Small intestine (tissue), 7 donors: ENCODE results near the gene MTRF1. TPM values are rescaled to one million over a fixed set of nuclear protein-coding genes. Genes with fewer than 3 reads are reported as not detected.

Experiments
- DNase-seq, 2 donors: peaks; one replicate each; pipeline versions ENCODE4 v3.0.0 to v3.0.0-alpha.2; 2013
- FAIRE-seq: peaks from 2 replicates; lab custom pipeline; 2012; peaks lifted over from hg19 to GRCh38; lab: Jason Lieb, UNC
- H3K27ac ChIP-seq, 3 donors: one replicate each; pipeline ENCODE4 v1.5.1; 2013; ENCODE audit warnings: low read length in 2 of 3, mild to moderate bottlenecking in 2 of 3, control low read depth in 1 of 3, inconsistent platforms in 1 of 3, low read depth in 1 of 3, moderate library complexity in 1 of 3
- H3K27me3 ChIP-seq, 3 donors: one replicate each; pipeline ENCODE4 v1.6.1; 2013; ENCODE audit warnings: low read length in 3 of 3, inconsistent platforms in 1 of 3; ENCODE audit not compliant: control insufficient read depth in 3 of 3, insufficient read depth in 3 of 3
- H3K36me3 ChIP-seq, 3 donors: one replicate each; pipeline ENCODE4 v1.6.1; 2013; ENCODE audit warnings: low read length in 3 of 3, inconsistent platforms in 1 of 3, low read depth in 1 of 3, mild to moderate bottlenecking in 1 of 3, moderate library complexity in 1 of 3; ENCODE audit not compliant: control insufficient read depth in 3 of 3, insufficient read depth in 2 of 3
- H3K4me1 ChIP-seq, 3 donors: one replicate each; pipeline ENCODE4 v1.6.1; 2013; ENCODE audit warnings: low read length in 2 of 3, inconsistent platforms in 1 of 3, low read depth in 1 of 3, mild to moderate bottlenecking in 1 of 3, moderate library complexity in 1 of 3; ENCODE audit not compliant: control insufficient read depth in 3 of 3, insufficient read depth in 2 of 3
- H3K4me3 ChIP-seq, 3 donors: one replicate each; pipeline ENCODE4 v1.5.1; 2013; ENCODE audit warnings: low read length in 3 of 3, control low read depth in 1 of 3, inconsistent platforms in 1 of 3, low read depth in 1 of 3, mild to moderate bottlenecking in 1 of 3, moderate library complexity in 1 of 3
- H3K9me3 ChIP-seq, 2 donors: one replicate each; pipeline ENCODE4 v1.6.1; 2013; ENCODE audit warnings: low read depth in 1 of 2, low read length in 1 of 2; ENCODE audit not compliant: control insufficient read depth in 2 of 2, insufficient read depth in 1 of 2
- WGBS, 3 donors: extraction: QIAGEN DNeasy Blood & Tissue Kit; methylation state at CpG; one replicate each; pipeline ENCODE4 v1.1.7; 2013; 5-methylcytosine and 5-hydroxymethylcytosine counted together
- polyA plus RNA-seq, 4 donors: library from polyadenylated mRNA; stranded (reverse) in 3 of 4; unstranded in 1 of 4; fragments of 200-250 nt in 3 of 4; fragments of 120-200 nt in 1 of 4; gene quantifications; one replicate each; pipeline versions ENCODE4 v1.2.1 to v1.2.3, GENCODE V29; 2013
- donor health status: healthy with polysubstance abuse.
- donor health status: control.
- donor health status: control.
- donor health status: Bipolar disorder and iron deficiency.
- donor health status: healthy.

MTRF1 gene
- polyA plus RNA-seq, 4 donors: 10.0 to 14.9 (median 12.5) TPM

- no peak overlapping the region for H3K4me3 ChIP-seq
- H3K9me3 ChIP-seq: peaks cover 0 to 5% of the 10 kb centered on the region in 2 donors
- no peak for DNase-seq
- FAIRE-seq: no peak
- no peak overlapping the region for H3K27ac ChIP-seq
- H3K4me1 ChIP-seq: no peaks in the 10 kb centered on the region
- no peaks in the 10 kb centered on the region for H3K36me3 ChIP-seq
- no peaks in the 10 kb centered on the region for H3K27me3 ChIP-seq
These were observed 56.9 kb downstream of the MTRF1 start for GRCh38 chr13:41206467-41206866.

- H3K9me3 ChIP-seq: no peaks in the 10 kb centered on the region
- H3K4me3 ChIP-seq: no peak overlapping the region
- FAIRE-seq (no peak), DNase-seq (no peak)
- no peaks in the 10 kb centered on the region for H3K36me3 ChIP-seq
- no peaks in the 10 kb centered on the region for H3K27me3 ChIP-seq
- H3K27ac ChIP-seq: no peak overlapping the region
- H3K4me1 ChIP-seq: no peaks in the 10 kb centered on the region
- 92 to 93% (median 93%) methylated on average over 6 of the region's 6 CpGs for WGBS, 3 donors
These were observed 59.6 kb downstream of the MTRF1 start for GRCh38 chr13:41203810-41204209.

GRCh38 chr13:41200126-41200525, 63.2 kb downstream of the MTRF1 start:
- FAIRE-seq: no peak
- DNase-seq: no peak
- H3K4me3 ChIP-seq: no peak overlapping the region
- no peaks in the 10 kb centered on the region for H3K9me3 ChIP-seq
- no peaks in the 10 kb centered on the region for H3K27me3 ChIP-seq
- H3K36me3 ChIP-seq: no peaks in the 10 kb centered on the region
- no peaks in the 10 kb centered on the region for H3K4me1 ChIP-seq
- WGBS, 3 donors: 89 to 90% (median 90%) methylated on average over 4 of the region's 4 CpGs
- H3K27ac ChIP-seq: no peak overlapping the region

- Histone ChIP-seq H3K9me3 (no peaks in the 10 kb centered on the region), H3K36me3 (no peaks in the 10 kb centered on the region), H3K27ac (no peak overlapping the region), H3K4me1 (no peaks in the 10 kb centered on the region), H3K4me3 (no peak overlapping the region), H3K27me3 (no peaks in the 10 kb centered on the region)
- 81 to 89% (median 87%) methylated on average over 2 of the region's 2 CpGs for WGBS, 3 donors
- DNase-seq (no peak), FAIRE-seq (no peak)
These were observed 63.9 kb downstream of the MTRF1 start for GRCh38 chr13:41199526-41199925.

GRCh38 chr13:41199079-41199478, 64.3 kb downstream of the MTRF1 start:
- H3K4me1 ChIP-seq: no peaks in the 10 kb centered on the region
- no peak overlapping the region for H3K27ac ChIP-seq
- no peak overlapping the region for H3K4me3 ChIP-seq
- DNase-seq: no peak
- no peaks in the 10 kb centered on the region for H3K27me3 ChIP-seq
- WGBS, 3 donors: 67 to 85% (median 73%) methylated on average over 5 of the region's 5 CpGs
- no peaks in the 10 kb centered on the region for H3K9me3 ChIP-seq
- no peak for FAIRE-seq
- no peaks in the 10 kb centered on the region for H3K36me3 ChIP-seq

- DNase-seq (no peak), FAIRE-seq (no peak)
- 60 to 69% (median 67%) methylated on average over 2 of the region's 2 CpGs for WGBS, 3 donors
- Histone ChIP-seq H3K4me3 (no peak overlapping the region), H3K9me3 (peaks cover 0 to 12% of the 10 kb centered on the region in 2 donors), H3K27ac (no peak overlapping the region), H3K27me3 (no peaks in the 10 kb centered on the region), H3K36me3 (no peaks in the 10 kb centered on the region), H3K4me1 (peaks cover 0 to 6% (median 5%) of the 10 kb centered on the region in 3 donors)
These were observed 66.8 kb downstream of the MTRF1 start for GRCh38 chr13:41196620-41197019.

- H3K27me3 ChIP-seq: no peaks in the 10 kb centered on the region
- no peaks in the 10 kb centered on the region for H3K36me3 ChIP-seq
- no peak for FAIRE-seq
- peaks cover 0 to 6% (median 5%) of the 10 kb centered on the region in 3 donors for H3K4me1 ChIP-seq
- H3K27ac ChIP-seq: no peak overlapping the region
- peaks cover 0 to 12% of the 10 kb centered on the region in 2 donors for H3K9me3 ChIP-seq
- H3K4me3 ChIP-seq: no peak overlapping the region
- DNase-seq: no peak
These were observed 67.4 kb downstream of the MTRF1 start for GRCh38 chr13:41196011-41196410.

- WGBS, 3 donors: 8 to 13% (median 11%) methylated on average over 60 to 66 of the region's 66 CpGs
- Histone ChIP-seq H3K4me1 (peaks cover 0 to 6% (median 5%) of the 10 kb centered on the region in 3 donors), H3K36me3 (peaks cover 0 to 2% (median 0%) of the 10 kb centered on the region in 3 donors), H3K9me3 (peaks cover 0 to 12% of the 10 kb centered on the region in 2 donors), H3K27ac (peak within 1 kb of the TSS; percentile 75 to 95 (median 77)), H3K4me3 (peak within 1 kb of the TSS; percentile 64 to 93 (median 80)), H3K27me3 (no peaks in the 10 kb centered on the region)
- DNase-seq (peak; percentile 93 to 97), FAIRE-seq (no peak)
These were observed 69.2 kb downstream of the MTRF1 start, which contains the start of gene KBTBD7 for GRCh38 chr13:41193919-41194824. KBTBD7 (minus strand) TSS chr13:41194569; CDS start chr13:41194257, 312 bp downstream.
